GM12878 (cell line): ENCODE results near the gene TET1.

Experiments
- CTCF ChIP-seq, 3 experiments: IDR thresholded peaks in 2 of 3; conservative IDR thresholded peaks in 1 of 3; 2 replicates each; pipeline ENCODE4 v1.5.1; 2011; ENCODE audit warnings: low read depth in 3 of 3, low read length in 3 of 3, mild to moderate bottlenecking in 3 of 3, control low read depth in 2 of 3, moderate library complexity in 2 of 3, inconsistent platforms in 1 of 3, mixed read lengths in 1 of 3; ENCODE audit not compliant: control insufficient read depth in 2 of 3, insufficient read depth in 1 of 3; ENCODE audit errors: extremely low read depth in 1 of 3
- ETV6 ChIP-seq, 2 experiments: fragments of 450-650 bp in 1 of 2; IDR thresholded peaks in 1 of 2; conservative IDR thresholded peaks in 1 of 2; 2 replicates each; pipeline ENCODE4 v1.6.1; 2014; ENCODE audit warnings: antibody characterized with exemption in 1 of 2, borderline replicate concordance in 1 of 2, low read depth in 1 of 2, mild to moderate bottlenecking in 1 of 2, moderate library complexity in 1 of 2
- JUND ChIP-seq: IDR thresholded peaks from 2 replicates; pipeline ENCODE4 v1.6.1; 2012; ENCODE audit warnings: low read depth, mild to moderate bottlenecking, low read length, improper control_type of control experiment, moderate library complexity
- MXI1 ChIP-seq: fragments of 150-350 bp; IDR thresholded peaks from 2 replicates; pipeline ENCODE4 v1.6.1; 2011; ENCODE audit warnings: low read depth, mild to moderate bottlenecking, inconsistent platforms, low read length, improper control_type of control experiment
- MYC ChIP-seq: IDR thresholded peaks from 2 replicates; pipeline ENCODE4 v1.6.1; 2011; ENCODE audit warnings: mild to moderate bottlenecking, low read length, moderate library complexity, inconsistent platforms; ENCODE audit not compliant: insufficient read depth, insufficient replicate concordance, insufficient read length, severe bottlenecking
- NFIC ChIP-seq: IDR thresholded peaks from 2 replicates; pipeline ENCODE4 v1.6.1; 2012; ENCODE audit warnings: low read depth, mild to moderate bottlenecking, inconsistent platforms, low read length, moderate library complexity
- PKNOX1 ChIP-seq: fragments of 450-650 bp; IDR thresholded peaks from 2 replicates; pipeline ENCODE4 v1.6.1; 2016; ENCODE audit warnings: mild to moderate bottlenecking
- POLR2A ChIP-seq: IDR thresholded peaks from 2 replicates; pipeline ENCODE4 v1.6.1; 2011; ENCODE audit warnings: low read depth, mild to moderate bottlenecking, low read length
- RAD51 ChIP-seq: fragments of 450-650 bp; IDR thresholded peaks from 2 replicates; pipeline ENCODE4 v1.6.1; 2016; ENCODE audit warnings: moderate library complexity, mild to moderate bottlenecking, inconsistent platforms
- RUNX3 ChIP-seq: IDR thresholded peaks from 2 replicates; pipeline ENCODE4 v1.6.1; 2012; ENCODE audit warnings: low read length, inconsistent platforms
- SIX5 ChIP-seq: IDR thresholded peaks from 2 replicates; pipeline ENCODE4 v1.6.1; 2011; ENCODE audit warnings: mild to moderate bottlenecking, low read depth, low read length, moderate library complexity; ENCODE audit not compliant: severe bottlenecking
- ZBTB40 ChIP-seq: fragments of 450-650 bp; IDR thresholded peaks from 2 replicates; pipeline ENCODE4 v1.6.1; 2016; ENCODE audit warnings: mild to moderate bottlenecking, moderate library complexity, borderline replicate concordance
- ZNF687 ChIP-seq: fragments of 450-650 bp; IDR thresholded peaks from 2 replicates; pipeline ENCODE4 v1.6.1; 2017; ENCODE audit warnings: mild to moderate bottlenecking, moderate library complexity
- ZZZ3 ChIP-seq: IDR thresholded peaks from 2 replicates; pipeline ENCODE4 v1.6.1; 2011; ENCODE audit warnings: low read depth; ENCODE audit not compliant: control insufficient read depth, insufficient read length

- TF ChIP-seq RUNX3 (no peak), MYC (no peak), MXI1 (no peak), JUND (no peak), ZNF687 (no peak), ZZZ3 (no peak), ETV6 (conservative IDR thresholded peaks at IDR 0.05 in 1 of 2, IDR thresholded peaks at IDR 0.05 in 1 of 2; ENCODE audit: borderline replicate concordance in 1 of 2, low read depth in 1 of 2) (no peak), NFIC (no peak), RAD51 (no peak), PKNOX1 (no peak), SIX5 (no peak), ZBTB40 (no peak), CTCF (IDR thresholded peaks at IDR 0.05 in 2 of 3, conservative IDR thresholded peaks at IDR 0.05 in 1 of 3; ENCODE audit: control insufficient read depth in 2 of 3, extremely low read depth in 1 of 3, insufficient read depth in 1 of 3, low read depth in 3 of 3, low read length in 3 of 3) (peak; percentile 77 to 90 (median 89)), POLR2A (no peak)
These were observed 9.3 kb upstream of the TET1 start for GRCh38 chr10:68550747-68551411.
